ENCODE measurements around the gene GMDS.

GMDS gene

GRCh38 chr6:2240961-2241360 lies 4.4 kb downstream of the GMDS start:
- DNase-seq (ENCODE audit: low read depth): no peak

- no peak for DNase-seq (ENCODE audit: low read depth)
Measured at GRCh38 chr6:2237001-2237400, 8.4 kb downstream of the GMDS start.

- no peak for DNase-seq (ENCODE audit: low read depth)
Measured at GRCh38 chr6:2235777-2236495, 9.5 kb downstream of the GMDS start.

- no peak for DNase-seq (ENCODE audit: low read depth)
Measured at GRCh38 chr6:2232445-2232844, 13.0 kb downstream of the GMDS start.

- no peak for DNase-seq (ENCODE audit: low read depth)
Measured at GRCh38 chr6:2231438-2231837, 14.0 kb downstream of the GMDS start.

- no peak for DNase-seq (ENCODE audit: low read depth)
Measured at GRCh38 chr6:2230659-2231277, 14.6 kb downstream of the GMDS start.

- DNase-seq (ENCODE audit: low read depth): no peak
Measured at GRCh38 chr6:2229742-2230141, 15.7 kb downstream of the GMDS start.

- no peak for DNase-seq (ENCODE audit: low read depth)
Measured at GRCh38 chr6:2229039-2229438, 16.4 kb downstream of the GMDS start.

GRCh38 chr6:2228392-2228791 lies 17.0 kb downstream of the GMDS start:
- DNase-seq (ENCODE audit: low read depth): no peak

- no peak for DNase-seq (ENCODE audit: low read depth)
Measured at GRCh38 chr6:2226775-2227174, 18.6 kb downstream of the GMDS start.

GRCh38 chr6:2225422-2226392 lies 19.7 kb downstream of the GMDS start:
- DNase-seq (ENCODE audit: low read depth): no peak

GRCh38 chr6:2224847-2225382 lies 20.5 kb downstream of the GMDS start:
- DNase-seq (ENCODE audit: low read depth): no peak

GRCh38 chr6:2222275-2222842 lies 23.0 kb downstream of the GMDS start:
- DNase-seq (ENCODE audit: low read depth): no peak

GRCh38 chr6:2221726-2222274 lies 23.6 kb downstream of the GMDS start:
- no peak for DNase-seq (ENCODE audit: low read depth)

GRCh38 chr6:2220154-2220553 lies 25.3 kb downstream of the GMDS start:
- no peak for DNase-seq (ENCODE audit: low read depth)

GRCh38 chr6:2218866-2219265 lies 26.5 kb downstream of the GMDS start:
- DNase-seq (ENCODE audit: low read depth): no peak

GRCh38 chr6:2216794-2217383 lies 28.5 kb downstream of the GMDS start:
- no peak for DNase-seq (ENCODE audit: low read depth)

- no peak for DNase-seq (ENCODE audit: low read depth)
Measured at GRCh38 chr6:2215342-2215741, 30.1 kb downstream of the GMDS start.

GRCh38 chr6:2213086-2213485 lies 32.3 kb downstream of the GMDS start:
- DNase-seq (ENCODE audit: low read depth): no peak

GRCh38 chr6:2209226-2209809 lies 36.1 kb downstream of the GMDS start:
- DNase-seq (ENCODE audit: low read depth): no peak

GRCh38 chr6:2208468-2208867 lies 36.9 kb downstream of the GMDS start:
- DNase-seq (ENCODE audit: low read depth): no peak
